Suprapubic skin (tissue), 4 donors: ENCODE data around the gene HSD17B7. TPM values are rescaled to one million over a fixed set of nuclear protein-coding genes. Genes with fewer than 3 reads are reported as not detected.
A peak's percentile ranks its signal among the peaks of the same experiment; 100 is the strongest.
"Not testable (repeated sequence)": the region's sequence is repeated elsewhere in the genome, so short reads cannot be mapped to it uniquely, and the experiment has no call there.

Source experiments
- DNase-seq, 2 donors: peaks; one replicate each; pipeline ENCODE4 v3.0.0-alpha.2; 2019; ENCODE audit warnings: low spot score in 2 of 2
- H3K27ac ChIP-seq: fragments of 200-600 bp; sonication (generic); one replicate; pipeline ENCODE4 v1.5.1; 2019
- H3K27me3 ChIP-seq: fragments of 200-600 bp; sonication (generic); one replicate; pipeline ENCODE4 v1.5.1; 2019
- H3K36me3 ChIP-seq: fragments of 200-600 bp; sonication (generic); one replicate; pipeline ENCODE4 v1.5.1; 2019
- H3K4me1 ChIP-seq: fragments of 200-600 bp; sonication (generic); one replicate; pipeline ENCODE4 v1.5.1; 2019
- H3K4me3 ChIP-seq: fragments of 200-600 bp; sonication (generic); one replicate; pipeline ENCODE4 v1.5.1; 2019; ENCODE audit warnings: mild to moderate bottlenecking
- H3K9me3 ChIP-seq: fragments of 200-600 bp; sonication (generic); one replicate; pipeline ENCODE4 v1.5.1; 2019
- EP300 ChIP-seq: sonication (generic); formaldehyde crosslinking; IDR thresholded peaks from one replicate; pipeline ENCODE4 v1.6.1; 2017; ENCODE audit warnings: antibody characterized with exemption
- POLR2A ChIP-seq, 2 donors: fragments of 450-650 bp; IDR thresholded peaks; one replicate each; pipeline ENCODE4 v1.6.1; 2017; ENCODE audit warnings: antibody characterized with exemption in 2 of 2, mild to moderate bottlenecking in 2 of 2, moderate library complexity in 2 of 2
- POLR2AphosphoS5 ChIP-seq, 3 donors: sonication (generic); formaldehyde crosslinking; IDR thresholded peaks; one replicate each; pipeline ENCODE4 v1.6.1; 2017; ENCODE audit warnings: antibody characterized with exemption in 3 of 3
- WGBS: methylation state at CpG from one replicate; pipeline ENCODE4 v1.1.5; 2018; 5-methylcytosine and 5-hydroxymethylcytosine counted together
- total RNA-seq, 4 donors: library from RNA; depleted of rRNA; stranded (reverse); fragments of >200 nt; gene quantifications; one replicate each; pipeline ENCODE4 v1.1.0, GENCODE V29; 2016
- TF ChIP-seq, protein P1 (sequence below), 2 donors: fragments of 200-600 bp in 1 of 2; fragments of 450-650 bp in 1 of 2; sonication (generic) in 1 of 2; IDR thresholded peaks; one replicate each; pipeline ENCODE4 v1.5.1; 2016 to 2019; ENCODE audit warnings: antibody characterized with exemption in 2 of 2, mild to moderate bottlenecking in 1 of 2, moderate library complexity in 1 of 2

Gene HSD17B7
- total RNA-seq, 4 donors from 2014 or later, result 18.4 to 43.0 (median 20.3) TPM

DNA sequence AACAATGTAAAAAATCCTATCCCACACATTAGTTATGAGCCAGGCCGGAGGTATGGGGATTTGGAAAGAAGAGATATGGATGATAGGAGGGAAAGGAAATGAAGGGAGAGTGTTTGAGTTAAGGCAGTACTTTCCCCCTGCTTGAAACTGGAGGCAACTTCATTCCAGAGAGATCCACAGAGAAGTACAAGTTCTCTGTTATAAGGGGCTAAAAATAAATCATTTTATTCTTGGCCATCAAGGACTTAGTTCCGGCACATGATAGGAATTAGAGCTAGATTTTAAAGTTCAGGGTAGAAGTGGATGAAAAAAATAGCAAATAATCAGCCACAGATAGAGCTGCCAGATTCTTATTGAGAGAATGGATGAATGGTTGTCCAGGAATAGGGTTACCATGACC lies 27.6 kb downstream of the HSD17B7 start:
- not testable (repeated sequence) for H3K9me3 ChIP-seq, H3K27ac ChIP-seq, H3K27me3 ChIP-seq, H3K4me3 ChIP-seq, DNase-seq, H3K36me3 ChIP-seq
- WGBS, result 87% methylated on average over 2 of the region's 2 CpGs
- H3K4me1 ChIP-seq, result peaks cover 12% of the 10 kb centered on the region

GRCh38 chr1:162818666-162819065 lies 28.2 kb downstream of the HSD17B7 start:
- not testable (repeated sequence) for H3K36me3 ChIP-seq

GRCh38 chr1:162822391-162823200 lies 32.1 kb downstream of the HSD17B7 start:
- DNase-seq, result no peak
- no peaks in the 10 kb centered on the region for H3K9me3 ChIP-seq
- H3K36me3 ChIP-seq, result no peaks in the 10 kb centered on the region
- H3K27ac ChIP-seq, result no peak overlapping the region
- TF ChIP-seq POLR2AphosphoS5 (IDR thresholded peaks at IDR 0.05) (no peak), POLR2A (IDR thresholded peaks at IDR 0.05) (no peak), EP300 (no peak)
- TF ChIP-seq, protein P1, sequence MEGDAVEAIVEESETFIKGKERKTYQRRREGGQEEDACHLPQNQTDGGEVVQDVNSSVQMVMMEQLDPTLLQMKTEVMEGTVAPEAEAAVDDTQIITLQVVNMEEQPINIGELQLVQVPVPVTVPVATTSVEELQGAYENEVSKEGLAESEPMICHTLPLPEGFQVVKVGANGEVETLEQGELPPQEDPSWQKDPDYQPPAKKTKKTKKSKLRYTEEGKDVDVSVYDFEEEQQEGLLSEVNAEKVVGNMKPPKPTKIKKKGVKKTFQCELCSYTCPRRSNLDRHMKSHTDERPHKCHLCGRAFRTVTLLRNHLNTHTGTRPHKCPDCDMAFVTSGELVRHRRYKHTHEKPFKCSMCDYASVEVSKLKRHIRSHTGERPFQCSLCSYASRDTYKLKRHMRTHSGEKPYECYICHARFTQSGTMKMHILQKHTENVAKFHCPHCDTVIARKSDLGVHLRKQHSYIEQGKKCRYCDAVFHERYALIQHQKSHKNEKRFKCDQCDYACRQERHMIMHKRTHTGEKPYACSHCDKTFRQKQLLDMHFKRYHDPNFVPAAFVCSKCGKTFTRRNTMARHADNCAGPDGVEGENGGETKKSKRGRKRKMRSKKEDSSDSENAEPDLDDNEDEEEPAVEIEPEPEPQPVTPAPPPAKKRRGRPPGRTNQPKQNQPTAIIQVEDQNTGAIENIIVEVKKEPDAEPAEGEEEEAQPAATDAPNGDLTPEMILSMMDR (IDR thresholded peaks at IDR 0.05), result no peak
- peaks cover 12% of the 10 kb centered on the region for H3K27me3 ChIP-seq
- H3K4me1 ChIP-seq, result peaks cover 12% of the 10 kb centered on the region
- peak overlapping the region; percentile 46 for H3K4me3 ChIP-seq
- 5% methylated on average over 31 of the region's 44 CpGs for WGBS

More at GRCh38 chr1:162818666-162819065, 28.2 kb downstream of the HSD17B7 start:
- H3K27me3 ChIP-seq, DNase-seq, H3K27ac ChIP-seq, H3K4me3 ChIP-seq, H3K9me3 ChIP-seq: not testable (repeated sequence)
- 100% methylated on average over 1 of the region's 1 CpG for WGBS
- peaks cover 12% of the 10 kb centered on the region for H3K4me1 ChIP-seq

DNA sequence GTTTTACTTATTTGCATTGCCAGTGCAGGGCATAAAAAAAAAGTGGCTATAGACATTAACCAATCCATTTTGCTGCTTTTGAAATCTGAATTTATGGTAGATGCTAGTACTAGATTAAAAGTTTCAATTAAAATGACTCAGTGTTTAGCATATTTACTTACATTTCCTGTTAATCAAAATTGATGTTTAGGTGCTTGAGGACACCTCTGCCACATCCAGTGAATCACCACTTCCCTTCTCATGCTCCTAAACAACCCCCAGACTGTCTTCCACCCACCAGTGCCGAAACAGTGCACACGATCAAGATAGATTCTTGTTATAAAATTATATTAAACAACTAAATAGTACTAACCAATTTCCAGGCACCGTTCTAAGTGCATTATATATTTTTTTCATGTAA lies 32.7 kb downstream of the HSD17B7 start:
- no peak for DNase-seq
- no peaks in the 10 kb centered on the region for H3K9me3 ChIP-seq
- no peak overlapping the region for H3K27ac ChIP-seq
- H3K4me1 ChIP-seq, result peaks cover 12% of the 10 kb centered on the region
- H3K27me3 ChIP-seq, result peaks cover 12% of the 10 kb centered on the region
- no peak overlapping the region for H3K4me3 ChIP-seq
- no peak for TF ChIP-seq POLR2AphosphoS5 (IDR thresholded peaks at IDR 0.05)
- TF ChIP-seq, protein P1 (IDR thresholded peaks at IDR 0.05), result no peak
- no peak for TF ChIP-seq EP300
- no peak for TF ChIP-seq POLR2A (IDR thresholded peaks at IDR 0.05)
- H3K36me3 ChIP-seq, result no peaks in the 10 kb centered on the region
- WGBS, result 67% methylated on average over 3 of the region's 3 CpGs

DNA sequence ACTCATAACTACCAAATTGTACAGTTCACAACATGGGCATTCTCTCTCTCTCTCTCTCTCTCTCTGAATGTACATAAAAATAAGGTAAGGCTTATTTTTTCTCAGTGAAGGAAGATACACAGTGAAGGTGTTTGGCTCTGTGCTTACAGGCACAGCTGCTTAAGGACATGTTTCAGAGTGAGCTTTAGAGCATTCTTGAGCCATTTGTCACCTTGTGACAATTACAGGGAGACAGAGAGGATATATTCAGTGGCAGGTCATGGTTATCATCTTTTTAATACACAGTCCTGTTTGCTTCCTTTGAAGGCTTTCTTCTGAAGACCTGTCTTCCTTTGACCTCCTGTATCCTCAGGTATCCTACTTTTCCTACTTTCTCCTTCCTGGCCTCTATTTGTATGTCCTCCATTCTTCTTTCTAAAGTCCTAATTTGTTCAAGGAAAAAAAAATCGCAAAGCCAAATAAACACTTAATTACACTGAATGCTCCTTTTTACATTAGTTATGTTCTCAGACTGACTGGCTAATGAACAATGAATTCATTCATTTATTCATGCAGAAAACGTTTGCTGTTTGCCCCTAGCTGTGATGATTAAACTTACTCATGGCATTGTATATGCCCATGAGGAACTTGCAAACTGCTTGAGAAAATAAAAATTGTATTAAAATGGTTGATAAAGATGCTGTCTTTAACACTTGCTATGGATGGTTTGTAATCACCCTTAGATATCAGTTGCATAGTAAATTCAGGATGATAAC lies 33.4 kb downstream of the HSD17B7 start:
- no peaks in the 10 kb centered on the region for H3K36me3 ChIP-seq
- no peak overlapping the region for H3K27ac ChIP-seq
- H3K4me3 ChIP-seq, result no peak overlapping the region
- peaks cover 12% of the 10 kb centered on the region for H3K27me3 ChIP-seq
- no peak for DNase-seq
- H3K4me1 ChIP-seq, result peaks cover 12% of the 10 kb centered on the region
- 54% methylated on average over 2 of the region's 2 CpGs for WGBS
- no peaks in the 10 kb centered on the region for H3K9me3 ChIP-seq
- TF ChIP-seq POLR2A (IDR thresholded peaks at IDR 0.05), result no peak
- TF ChIP-seq EP300, result no peak
- no peak for TF ChIP-seq POLR2AphosphoS5 (IDR thresholded peaks at IDR 0.05)
- TF ChIP-seq, protein P1 (IDR thresholded peaks at IDR 0.05), result no peak

DNA sequence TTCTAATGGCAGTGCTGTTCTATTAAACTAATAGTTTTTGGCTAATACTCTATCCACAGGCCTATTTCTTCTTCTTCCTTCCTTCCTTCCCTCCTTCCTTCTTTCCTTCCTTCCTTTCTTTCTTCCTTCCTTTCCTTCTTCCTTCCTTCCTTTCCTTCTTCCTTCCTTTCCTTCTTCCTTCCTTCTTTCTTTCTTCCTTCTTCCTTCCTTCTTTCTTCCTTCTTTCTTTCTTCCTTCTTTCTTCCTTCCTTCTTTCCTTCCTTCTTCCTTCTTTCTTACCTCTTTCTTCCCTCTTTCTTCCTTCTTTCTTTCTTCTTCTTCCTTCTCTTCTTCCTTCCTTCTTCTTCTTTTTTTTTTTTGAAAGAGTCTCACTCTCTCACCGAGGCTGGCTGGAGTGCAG lies 38.8 kb downstream of the HSD17B7 start:
- no peak overlapping the region for H3K27ac ChIP-seq
- 80% methylated on average over 1 of the region's 1 CpG for WGBS
- no peaks in the 10 kb centered on the region for H3K4me1 ChIP-seq
- no peaks in the 10 kb centered on the region for H3K36me3 ChIP-seq
- H3K27me3 ChIP-seq, result peaks cover 7% of the 10 kb centered on the region
- no peak for DNase-seq
- TF ChIP-seq POLR2A (IDR thresholded peaks at IDR 0.05) (no peak), POLR2AphosphoS5 (IDR thresholded peaks at IDR 0.05) (no peak), EP300 (no peak)
- TF ChIP-seq, protein P1 (IDR thresholded peaks at IDR 0.05), result no peak
- no peak overlapping the region for H3K4me3 ChIP-seq
- no peaks in the 10 kb centered on the region for H3K9me3 ChIP-seq
